Measurements from ENCODE around the gene POU2F2.

DNA sequence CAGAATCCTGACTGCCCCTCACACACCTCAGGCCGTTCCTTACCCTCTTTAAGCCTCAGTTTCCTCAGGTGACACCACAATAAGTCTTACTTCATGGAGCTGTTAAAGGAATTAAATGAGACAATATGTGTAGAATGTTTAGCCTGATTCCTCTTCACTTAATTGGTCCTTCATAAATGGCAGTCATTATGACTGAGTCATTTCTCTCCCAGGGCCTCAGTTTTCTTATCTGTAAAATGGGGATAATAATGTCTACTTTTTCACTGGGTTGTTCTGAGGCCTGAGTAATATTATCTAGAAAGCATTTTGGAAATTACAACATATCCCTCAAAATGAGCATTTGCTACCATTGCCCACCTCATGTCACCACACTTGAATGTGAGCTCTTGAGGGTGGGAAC is 21.6 kb downstream of the POU2F2 start:
- TF ChIP-seq, protein P1, sequence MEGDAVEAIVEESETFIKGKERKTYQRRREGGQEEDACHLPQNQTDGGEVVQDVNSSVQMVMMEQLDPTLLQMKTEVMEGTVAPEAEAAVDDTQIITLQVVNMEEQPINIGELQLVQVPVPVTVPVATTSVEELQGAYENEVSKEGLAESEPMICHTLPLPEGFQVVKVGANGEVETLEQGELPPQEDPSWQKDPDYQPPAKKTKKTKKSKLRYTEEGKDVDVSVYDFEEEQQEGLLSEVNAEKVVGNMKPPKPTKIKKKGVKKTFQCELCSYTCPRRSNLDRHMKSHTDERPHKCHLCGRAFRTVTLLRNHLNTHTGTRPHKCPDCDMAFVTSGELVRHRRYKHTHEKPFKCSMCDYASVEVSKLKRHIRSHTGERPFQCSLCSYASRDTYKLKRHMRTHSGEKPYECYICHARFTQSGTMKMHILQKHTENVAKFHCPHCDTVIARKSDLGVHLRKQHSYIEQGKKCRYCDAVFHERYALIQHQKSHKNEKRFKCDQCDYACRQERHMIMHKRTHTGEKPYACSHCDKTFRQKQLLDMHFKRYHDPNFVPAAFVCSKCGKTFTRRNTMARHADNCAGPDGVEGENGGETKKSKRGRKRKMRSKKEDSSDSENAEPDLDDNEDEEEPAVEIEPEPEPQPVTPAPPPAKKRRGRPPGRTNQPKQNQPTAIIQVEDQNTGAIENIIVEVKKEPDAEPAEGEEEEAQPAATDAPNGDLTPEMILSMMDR (IDR thresholded peaks at IDR 0.05), result no peak
- TF ChIP-seq POLR2AphosphoS5 (IDR thresholded peaks at IDR 0.05), result no peak
- no peak for TF ChIP-seq POLR2A (IDR thresholded peaks at IDR 0.05)
- no peak for TF ChIP-seq EP300 (IDR thresholded peaks at IDR 0.05)

All from stomach (tissue), 4 donors.